Lung (tissue), 12 donors: Measurements from ENCODE around the gene TENT4A. TPM values are rescaled to one million over a fixed set of nuclear protein-coding genes. Genes with fewer than 3 reads are reported as not detected.

Experiments used
- ATAC-seq: fragments of 200-7000 bp; cut with Tn5 transposase; one replicate; pipeline ENCODE4 v1.9.1; 2020; ENCODE audit warnings: moderate number of reproducible peaks; ENCODE audit not compliant: insufficient read depth, low FRiP score
- DNase-seq, 3 donors: peaks; one replicate each; pipeline ENCODE4 v3.0.0-alpha.2; 2013 to 2017
- H3K27ac ChIP-seq, 2 donors: one replicate each; pipeline ENCODE4 v1.5.1; 2013; ENCODE audit warnings: mild to moderate bottlenecking in 2 of 2, moderate library complexity in 2 of 2, control low read depth in 1 of 2, inconsistent platforms in 1 of 2, low read depth in 1 of 2, low read length in 1 of 2
- H3K27me3 ChIP-seq, 3 donors: one replicate each; pipeline ENCODE4 v1.5.1; 2013; ENCODE audit warnings: low read length in 2 of 3; ENCODE audit not compliant: control insufficient read depth in 3 of 3, insufficient read depth in 3 of 3
- H3K36me3 ChIP-seq, 4 donors: one replicate each; pipeline ENCODE4 v1.5.1; 2013; ENCODE audit warnings: low read length in 4 of 4, mild to moderate bottlenecking in 1 of 4, moderate library complexity in 1 of 4; ENCODE audit not compliant: control insufficient read depth in 4 of 4, insufficient read depth in 4 of 4
- H3K4me1 ChIP-seq, 5 donors: one replicate each; pipeline ENCODE4 v1.5.1; 2013; ENCODE audit warnings: low read length in 5 of 5, mild to moderate bottlenecking in 2 of 5, moderate library complexity in 1 of 5; ENCODE audit not compliant: control insufficient read depth in 5 of 5, insufficient read depth in 5 of 5
- H3K4me3 ChIP-seq: one replicate; pipeline ENCODE4 v1.5.1; 2013; ENCODE audit warnings: mild to moderate bottlenecking, control low read depth, moderate library complexity
- H3K9ac ChIP-seq, 2 donors: one replicate each; pipeline ENCODE4 v1.5.1; 2013; ENCODE audit warnings: low read length in 2 of 2, control low read depth in 1 of 2; ENCODE audit not compliant: insufficient read depth in 1 of 2
- H3K9me3 ChIP-seq, 4 donors: one replicate each; pipeline ENCODE4 v1.5.1; 2013; ENCODE audit warnings: low read length in 3 of 4, mild to moderate bottlenecking in 1 of 4, moderate library complexity in 1 of 4; ENCODE audit not compliant: control insufficient read depth in 4 of 4, insufficient read depth in 3 of 4
- WGBS, 2 donors: extraction: QIAGEN DNeasy Blood & Tissue Kit; methylation state at CpG; one replicate each; pipeline ENCODE4 v1.1.7; 2013; 5-methylcytosine and 5-hydroxymethylcytosine counted together
- polyA plus RNA-seq, 2 donors: library from polyadenylated mRNA; stranded (reverse); fragments of 200-250 nt; gene quantifications; one replicate each; pipeline ENCODE4 v1.2.1, GENCODE V29; 2013
- total RNA-seq, 2 donors: library from RNA; depleted of rRNA in 1 of 2; stranded (reverse); fragments of >200 nt in 1 of 2; gene quantifications; one replicate each; pipeline ENCODE4 v1.2.1, GENCODE V29; 2014 to 2021
- TF ChIP-seq, protein P1 (sequence below): IDR thresholded peaks from 2 replicates; pipeline ENCODE4 v1.5.1; 2012; ENCODE audit warnings: mild to moderate bottlenecking; ENCODE audit errors: control extremely low read depth, extremely low read depth
- donor health status: control.
- donor health status: control.
- donor health status: Bipolar disorder and iron deficiency.
- donor health status: healthy.
- donor health status: DM: yes; HTN: yes; CAD: no.

Gene TENT4A
- total and polyA plus RNA-seq, 4 donors, result 9.4 to 46.9 (median 17.3) TPM

DNA sequence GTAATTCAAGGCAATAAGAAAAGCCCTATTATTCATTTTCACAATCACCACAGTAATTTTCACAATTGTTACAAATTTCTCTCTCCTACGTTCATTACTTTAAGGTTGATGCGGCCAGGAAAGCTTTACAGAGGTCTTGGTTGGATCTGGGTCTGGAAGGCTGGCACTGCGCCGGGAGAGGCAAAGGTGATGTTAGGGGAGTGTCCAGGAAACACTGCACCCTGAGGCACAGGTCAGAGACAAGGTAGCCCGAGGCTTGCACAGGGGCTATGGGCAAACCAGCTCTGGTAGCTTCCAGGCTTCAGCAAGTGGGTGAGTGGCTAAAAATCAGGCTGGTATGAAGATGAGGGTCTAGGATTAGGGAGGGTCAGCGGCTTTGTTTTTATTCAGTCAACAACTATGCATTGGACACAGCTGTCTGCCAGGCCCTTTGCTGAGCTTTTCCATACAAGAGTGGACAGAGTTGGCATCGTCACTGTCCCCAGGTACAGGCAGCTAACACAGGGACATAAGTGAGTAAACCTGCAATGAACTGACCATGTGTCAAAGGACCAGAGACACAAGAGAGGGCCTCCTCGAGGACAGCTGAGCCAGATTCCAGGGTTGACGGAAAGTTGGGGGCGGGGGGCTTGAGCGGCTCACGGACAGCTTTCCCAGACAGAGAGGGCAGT is 12.4 kb upstream of the TENT4A start:
- H3K36me3 ChIP-seq, result no peaks in the 10 kb centered on the region
- H3K27ac ChIP-seq, result no peak overlapping the region
- H3K4me3 ChIP-seq, result no peak overlapping the region
- ATAC-seq, result no peak
- peaks cover 0 to 12% (median 0%) of the 10 kb centered on the region in 5 donors for H3K4me1 ChIP-seq
- no peak for DNase-seq
- WGBS, 2 donors, result 81 to 84% methylated on average over 12 of the region's 12 CpGs
- H3K9me3 ChIP-seq, result no peaks in the 10 kb centered on the region
- no peaks in the 10 kb centered on the region for H3K27me3 ChIP-seq
- TF ChIP-seq, protein P1, sequence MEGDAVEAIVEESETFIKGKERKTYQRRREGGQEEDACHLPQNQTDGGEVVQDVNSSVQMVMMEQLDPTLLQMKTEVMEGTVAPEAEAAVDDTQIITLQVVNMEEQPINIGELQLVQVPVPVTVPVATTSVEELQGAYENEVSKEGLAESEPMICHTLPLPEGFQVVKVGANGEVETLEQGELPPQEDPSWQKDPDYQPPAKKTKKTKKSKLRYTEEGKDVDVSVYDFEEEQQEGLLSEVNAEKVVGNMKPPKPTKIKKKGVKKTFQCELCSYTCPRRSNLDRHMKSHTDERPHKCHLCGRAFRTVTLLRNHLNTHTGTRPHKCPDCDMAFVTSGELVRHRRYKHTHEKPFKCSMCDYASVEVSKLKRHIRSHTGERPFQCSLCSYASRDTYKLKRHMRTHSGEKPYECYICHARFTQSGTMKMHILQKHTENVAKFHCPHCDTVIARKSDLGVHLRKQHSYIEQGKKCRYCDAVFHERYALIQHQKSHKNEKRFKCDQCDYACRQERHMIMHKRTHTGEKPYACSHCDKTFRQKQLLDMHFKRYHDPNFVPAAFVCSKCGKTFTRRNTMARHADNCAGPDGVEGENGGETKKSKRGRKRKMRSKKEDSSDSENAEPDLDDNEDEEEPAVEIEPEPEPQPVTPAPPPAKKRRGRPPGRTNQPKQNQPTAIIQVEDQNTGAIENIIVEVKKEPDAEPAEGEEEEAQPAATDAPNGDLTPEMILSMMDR, result no peak
- H3K9ac ChIP-seq, result no peak overlapping the region

DNA sequence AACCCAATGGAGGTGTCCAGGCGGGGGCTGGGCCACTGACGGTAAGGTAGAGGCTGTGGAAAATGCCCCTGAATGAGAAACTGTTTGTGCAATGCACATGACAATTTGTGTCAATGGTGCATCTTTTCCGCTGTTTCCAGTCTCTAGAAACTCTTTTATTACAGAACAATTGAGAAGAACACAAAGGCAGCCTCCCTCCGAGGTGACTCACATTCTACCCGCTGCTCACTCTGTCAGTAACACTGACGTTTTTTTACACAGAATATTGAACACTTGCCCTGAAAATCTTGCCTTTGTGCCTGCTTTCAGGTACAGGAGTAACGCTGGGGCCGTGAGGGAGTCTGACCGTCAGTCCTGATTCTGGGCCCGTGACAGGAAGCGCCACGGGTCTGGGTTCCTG is 11.7 kb upstream of the TENT4A start:
- DNase-seq (no peak), ATAC-seq (no peak)
- Histone ChIP-seq H3K4me1 (peaks cover 0 to 12% (median 0%) of the 10 kb centered on the region in 5 donors), H3K27ac (no peak overlapping the region), H3K36me3 (no peaks in the 10 kb centered on the region), H3K9ac (no peak overlapping the region), H3K27me3 (no peaks in the 10 kb centered on the region), H3K9me3 (no peaks in the 10 kb centered on the region), H3K4me3 (no peak overlapping the region)
- TF ChIP-seq, protein P1, result no peak
- 82 to 86% methylated on average over 12 of the region's 12 CpGs for WGBS, 2 donors

DNA sequence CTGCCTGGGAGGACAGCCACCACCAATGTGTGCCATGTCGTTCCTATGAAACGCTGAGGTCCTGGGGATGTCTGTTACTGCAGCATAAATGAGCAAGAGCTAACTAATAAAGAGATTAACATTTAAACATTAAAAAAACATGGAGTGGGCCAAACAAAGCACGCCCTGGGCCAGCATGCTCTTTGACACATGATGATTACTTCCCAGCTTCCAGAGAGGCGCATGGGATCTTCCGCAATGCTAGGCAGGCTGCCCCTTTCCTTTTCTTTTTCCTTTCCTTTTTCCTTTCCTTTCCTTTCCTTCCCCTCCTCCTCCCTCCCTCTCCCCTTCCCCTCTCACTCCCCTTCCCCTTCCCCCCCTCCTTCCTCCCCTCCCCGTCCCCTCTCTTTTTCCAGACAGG is 10.6 kb upstream of the TENT4A start:
- TF ChIP-seq, protein P1, result no peak
- no peak overlapping the region for H3K9ac ChIP-seq
- no peak overlapping the region for H3K4me3 ChIP-seq
- DNase-seq (no peak), ATAC-seq (no peak)
- no peak overlapping the region for H3K27ac ChIP-seq
- no peaks in the 10 kb centered on the region for H3K36me3 ChIP-seq
- WGBS, 2 donors, result 91 to 95% methylated on average over 6 of the region's 6 CpGs
- H3K27me3 ChIP-seq, result no peaks in the 10 kb centered on the region
- no peaks in the 10 kb centered on the region for H3K9me3 ChIP-seq
- peaks cover 0 to 12% (median 0%) of the 10 kb centered on the region in 5 donors for H3K4me1 ChIP-seq

DNA sequence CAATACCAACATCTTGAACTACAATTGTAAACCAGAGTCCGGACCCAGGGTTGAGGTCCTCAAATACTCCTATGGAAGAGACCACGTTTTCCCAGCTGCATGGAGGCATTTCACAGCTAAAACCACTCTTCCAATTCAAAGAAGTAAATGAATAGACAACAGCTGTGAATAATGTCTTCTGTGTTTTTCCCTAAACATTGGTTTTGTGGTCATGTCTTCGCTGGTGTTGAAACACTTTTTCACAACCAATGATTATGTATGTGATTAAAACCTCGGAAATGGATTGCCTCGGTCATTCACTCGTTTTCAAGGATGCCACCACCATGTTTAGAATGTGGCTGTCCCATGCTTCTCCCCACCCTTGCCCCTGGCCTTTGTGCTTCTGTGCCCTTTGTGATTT is 9.4 kb upstream of the TENT4A start:
- ATAC-seq (no peak), DNase-seq (no peak)
- no peaks in the 10 kb centered on the region for H3K36me3 ChIP-seq
- TF ChIP-seq, protein P1, result no peak
- H3K4me1 ChIP-seq, result peaks cover 0 to 12% (median 0%) of the 10 kb centered on the region in 5 donors
- H3K9ac ChIP-seq, result no peak overlapping the region
- WGBS, 2 donors, result 50 to 71% methylated on average over 6 of the region's 6 CpGs
- H3K27me3 ChIP-seq, result peaks cover 0 to under 1% (median 0%) of the 10 kb centered on the region in 3 donors
- no peak overlapping the region for H3K4me3 ChIP-seq
- H3K27ac ChIP-seq, result peak overlapping the region; percentile 67 to 94
- no peaks in the 10 kb centered on the region for H3K9me3 ChIP-seq
